HEK293 (cell line): ENCODE results near the gene APOE.
"Not testable (repeated sequence)": the region's sequence is repeated elsewhere in the genome, so short reads cannot be mapped to it uniquely, and the experiment has no call there.

Source experiments
- BCL11A ChIP-seq: fragments of 450-650 bp; formaldehyde crosslinking; IDR thresholded peaks from 2 replicates; pipeline ENCODE4 v1.5.1; 2016; ENCODE audit warnings: low read depth, missing biosample characterization, missing genetic modification characterization
- CTCF ChIP-seq: fragments of 450-650 bp; formaldehyde crosslinking; IDR thresholded peaks from 2 replicates; pipeline ENCODE4 v1.5.1; 2016; ENCODE audit warnings: missing biosample characterization, missing genetic modification characterization
- KLF9 ChIP-seq: fragments of 450-650 bp; formaldehyde crosslinking; IDR thresholded peaks from 2 replicates; pipeline ENCODE4 v1.5.1; 2016; ENCODE audit warnings: missing biosample characterization, missing genetic modification characterization, low read depth
- PRDM1 ChIP-seq: fragments of 450-650 bp; formaldehyde crosslinking; IDR thresholded peaks from 2 replicates; pipeline ENCODE4; 2016; ENCODE audit warnings: missing biosample characterization, missing genetic modification characterization
- ZBTB44 ChIP-seq: fragments of 450-650 bp; IDR thresholded peaks from 2 replicates; pipeline ENCODE4 v1.5.1; 2018; ENCODE audit warnings: missing biosample characterization, mild to moderate bottlenecking, missing genetic modification characterization
- ZNF175 ChIP-seq: fragments of 450-650 bp; formaldehyde crosslinking; IDR thresholded peaks from 2 replicates; pipeline ENCODE4 v1.5.1; 2016; ENCODE audit warnings: missing biosample characterization, missing genetic modification characterization
- ZNF76 ChIP-seq: fragments of 450-650 bp; formaldehyde crosslinking; IDR thresholded peaks from 2 replicates; pipeline ENCODE4; 2016; ENCODE audit warnings: low read depth, missing biosample characterization, missing genetic modification characterization, borderline replicate concordance

GRCh38 chr19:44913512-44914432 is 8.2 kb downstream of the APOE start:
- TF ChIP-seq CTCF, BCL11A, ZBTB44, ZNF175, KLF9, ZNF76 (tag by site-specific recombination): not testable (repeated sequence)
- peak; percentile 42; the same call in 1 of the 2 replicates for TF ChIP-seq PRDM1 (tag by site-specific recombination)
